ENCODE measurements around the gene B4GALT6. TPM values are rescaled to one million over a fixed set of nuclear protein-coding genes. Genes with fewer than 3 reads are reported as not detected.

B4GALT6 gene
- total RNA-seq, 1 donor from 2014 or later, result 3.8 TPM

DNA sequence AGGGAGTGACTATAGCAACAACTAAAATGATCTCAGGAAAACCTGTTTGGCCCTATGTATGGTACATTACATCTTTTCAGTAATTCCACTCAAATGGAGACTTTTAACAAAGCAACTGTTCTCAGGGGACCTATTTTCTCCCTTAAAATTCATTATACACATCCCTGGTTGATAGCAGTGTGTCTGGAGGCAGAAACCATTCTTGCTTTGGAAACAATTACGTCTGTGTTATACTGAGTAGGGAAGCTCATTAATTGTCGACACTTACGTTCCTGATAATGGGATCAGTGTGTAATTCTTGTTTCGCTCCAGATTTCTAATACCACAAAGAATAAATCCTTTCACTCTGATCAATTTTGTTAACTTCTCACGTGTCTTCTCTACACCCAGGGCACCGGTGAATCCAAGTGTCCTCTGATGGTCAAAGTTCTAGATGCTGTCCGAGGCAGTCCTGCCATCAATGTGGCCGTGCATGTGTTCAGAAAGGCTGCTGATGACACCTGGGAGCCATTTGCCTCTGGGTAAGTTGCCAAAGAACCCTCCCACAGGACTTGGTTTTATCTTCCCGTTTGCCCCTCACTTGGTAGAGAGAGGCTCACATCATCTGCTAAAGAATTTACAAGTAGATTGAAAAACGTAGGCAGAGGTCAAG is 91.7 kb downstream of the B4GALT6 start:
- H3K27me3 Mint-ChIP-seq, result no peaks in the 10 kb centered on the region
- ATAC-seq (ENCODE audit: low read depth) (no peak), DNase-seq (no peak)
- TF ChIP-seq, protein P1, sequence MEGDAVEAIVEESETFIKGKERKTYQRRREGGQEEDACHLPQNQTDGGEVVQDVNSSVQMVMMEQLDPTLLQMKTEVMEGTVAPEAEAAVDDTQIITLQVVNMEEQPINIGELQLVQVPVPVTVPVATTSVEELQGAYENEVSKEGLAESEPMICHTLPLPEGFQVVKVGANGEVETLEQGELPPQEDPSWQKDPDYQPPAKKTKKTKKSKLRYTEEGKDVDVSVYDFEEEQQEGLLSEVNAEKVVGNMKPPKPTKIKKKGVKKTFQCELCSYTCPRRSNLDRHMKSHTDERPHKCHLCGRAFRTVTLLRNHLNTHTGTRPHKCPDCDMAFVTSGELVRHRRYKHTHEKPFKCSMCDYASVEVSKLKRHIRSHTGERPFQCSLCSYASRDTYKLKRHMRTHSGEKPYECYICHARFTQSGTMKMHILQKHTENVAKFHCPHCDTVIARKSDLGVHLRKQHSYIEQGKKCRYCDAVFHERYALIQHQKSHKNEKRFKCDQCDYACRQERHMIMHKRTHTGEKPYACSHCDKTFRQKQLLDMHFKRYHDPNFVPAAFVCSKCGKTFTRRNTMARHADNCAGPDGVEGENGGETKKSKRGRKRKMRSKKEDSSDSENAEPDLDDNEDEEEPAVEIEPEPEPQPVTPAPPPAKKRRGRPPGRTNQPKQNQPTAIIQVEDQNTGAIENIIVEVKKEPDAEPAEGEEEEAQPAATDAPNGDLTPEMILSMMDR (IDR thresholded peaks at IDR 0.05), result no peak
- H3K4me1 Mint-ChIP-seq, result no peaks in the 10 kb centered on the region
- H3K9me3 Mint-ChIP-seq, result no peaks in the 10 kb centered on the region
- POLR2A ChIA-PET, result no interaction called here
- CTCF ChIA-PET, result no interaction called here
- H3K36me3 Mint-ChIP-seq (ENCODE audit: low read depth), result no peaks in the 10 kb centered on the region
- H3K27ac Mint-ChIP-seq, result no peak overlapping the region
- intact Hi-C loops (cut with micrococcal nuclease), result no loop called here
- H3K4me3 Mint-ChIP-seq, result no peak overlapping the region

DNA sequence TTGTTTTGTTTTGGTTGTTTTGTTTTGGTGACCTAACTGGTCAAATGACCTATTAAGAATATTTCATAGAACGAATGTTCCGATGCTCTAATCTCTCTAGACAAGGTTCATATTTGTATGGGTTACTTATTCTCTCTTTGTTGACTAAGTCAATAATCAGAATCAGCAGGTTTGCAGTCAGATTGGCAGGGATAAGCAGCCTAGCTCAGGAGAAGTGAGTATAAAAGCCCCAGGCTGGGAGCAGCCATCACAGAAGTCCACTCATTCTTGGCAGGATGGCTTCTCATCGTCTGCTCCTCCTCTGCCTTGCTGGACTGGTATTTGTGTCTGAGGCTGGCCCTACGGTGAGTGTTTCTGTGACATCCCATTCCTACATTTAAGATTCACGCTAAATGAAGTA is 92.8 kb downstream of the B4GALT6 start, which contains the start of gene TTR:
Gene TTR, plus strand, starts transcription at position 250 of the 400 bp plus-strand sequence. Its CDS starts 26 bp downstream, at position 276.
- ATAC-seq (ENCODE audit: low read depth), result no peak
- intact Hi-C loops (cut with micrococcal nuclease), result no loop called here
- TF ChIP-seq, protein P1 (IDR thresholded peaks at IDR 0.05), result no peak
- Mint-ChIP-seq H3K4me1 (no peaks in the 10 kb centered on the region), H3K27ac (no peak within 1 kb of the TSS), H3K36me3 (ENCODE audit: low read depth) (no peaks in the 10 kb centered on the region), H3K9me3 (no peaks in the 10 kb centered on the region), H3K4me3 (no peak within 1 kb of the TSS), H3K27me3 (no peaks in the 10 kb centered on the region)
- CTCF ChIA-PET, result no interaction called here
- POLR2A ChIA-PET, result no interaction called here
- DNase-seq, result no peak

DNA sequence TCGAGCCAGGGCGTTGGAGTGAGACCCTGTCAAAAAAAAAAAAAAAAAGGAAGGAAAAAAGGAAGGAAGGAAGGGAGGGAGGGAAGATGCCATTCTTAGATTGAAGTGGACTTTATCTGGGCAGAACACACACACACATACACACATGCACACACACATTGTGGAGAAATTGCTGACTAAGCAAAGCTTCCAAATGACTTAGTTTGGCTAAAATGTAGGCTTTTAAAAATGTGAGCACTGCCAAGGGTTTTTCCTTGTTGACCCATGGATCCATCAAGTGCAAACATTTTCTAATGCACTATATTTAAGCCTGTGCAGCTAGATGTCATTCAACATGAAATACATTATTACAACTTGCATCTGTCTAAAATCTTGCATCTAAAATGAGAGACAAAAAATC is 93.3 kb downstream of the B4GALT6 start:
- ChIA-PET POLR2A (no interaction called here), CTCF (no interaction called here)
- H3K27me3 Mint-ChIP-seq, result no peaks in the 10 kb centered on the region
- H3K4me3 Mint-ChIP-seq, result no peak overlapping the region
- TF ChIP-seq, protein P1 (IDR thresholded peaks at IDR 0.05), result no peak
- no peaks in the 10 kb centered on the region for H3K4me1 Mint-ChIP-seq
- DNase-seq, result no peak
- no peak overlapping the region for H3K27ac Mint-ChIP-seq
- H3K36me3 Mint-ChIP-seq (ENCODE audit: low read depth), result no peaks in the 10 kb centered on the region
- no peaks in the 10 kb centered on the region for H3K9me3 Mint-ChIP-seq
- intact Hi-C loops (cut with micrococcal nuclease), result no loop called here
- ATAC-seq (ENCODE audit: low read depth), result no peak

DNA sequence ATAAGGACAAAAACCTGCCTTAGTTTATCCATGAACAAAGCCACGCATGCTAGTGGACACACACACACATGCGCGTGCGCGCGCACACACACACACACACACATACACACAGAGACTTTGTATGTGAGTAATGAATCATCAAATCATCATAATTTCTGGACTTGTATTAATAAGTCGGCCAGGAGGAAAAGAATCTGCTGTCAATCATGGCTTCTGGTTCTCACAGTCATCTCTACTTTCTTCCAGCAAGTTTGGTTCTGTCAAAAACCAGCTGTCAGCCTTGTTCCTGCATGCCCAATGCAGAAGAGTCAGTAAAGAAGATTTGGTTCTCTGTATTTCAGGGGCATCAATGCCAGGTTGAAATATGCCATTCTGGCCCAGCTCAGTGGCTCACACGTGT is 93.8 kb downstream of the B4GALT6 start:
- H3K9me3 Mint-ChIP-seq, result no peaks in the 10 kb centered on the region
- ChIA-PET CTCF (no interaction called here), POLR2A (no interaction called here)
- H3K4me1 Mint-ChIP-seq, result no peaks in the 10 kb centered on the region
- no peak overlapping the region for H3K27ac Mint-ChIP-seq
- ATAC-seq (ENCODE audit: low read depth) (no peak), DNase-seq (no peak)
- H3K36me3 Mint-ChIP-seq (ENCODE audit: low read depth), result no peaks in the 10 kb centered on the region
- no peaks in the 10 kb centered on the region for H3K27me3 Mint-ChIP-seq
- H3K4me3 Mint-ChIP-seq, result no peak overlapping the region
- TF ChIP-seq, protein P1 (IDR thresholded peaks at IDR 0.05), result no peak
- intact Hi-C loops (cut with micrococcal nuclease), result no loop called here

DNA sequence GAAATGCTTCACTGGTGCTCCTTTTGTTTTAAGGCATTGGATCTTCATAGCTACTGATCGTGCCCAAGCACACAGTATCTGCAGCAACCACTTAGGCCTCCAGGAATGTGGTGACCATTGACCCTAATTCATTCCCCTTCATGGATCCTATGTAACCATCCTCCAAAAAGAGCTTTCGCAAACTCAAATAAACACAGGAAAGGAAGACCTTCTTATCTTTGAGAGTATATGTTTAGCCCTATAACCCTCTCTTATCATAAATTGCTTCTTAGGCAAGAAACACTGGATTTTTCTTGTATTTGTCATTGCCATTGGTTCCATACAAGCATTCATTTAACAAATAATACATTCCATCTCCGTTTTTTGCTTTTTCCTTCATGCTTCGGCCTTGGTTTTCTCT is 96.9 kb downstream of the B4GALT6 start:
- ChIA-PET POLR2A (no interaction called here), CTCF (no interaction called here)
- no peaks in the 10 kb centered on the region for H3K27me3 Mint-ChIP-seq
- DNase-seq (no peak), ATAC-seq (ENCODE audit: low read depth) (no peak)
- no peaks in the 10 kb centered on the region for H3K36me3 Mint-ChIP-seq (ENCODE audit: low read depth)
- H3K27ac Mint-ChIP-seq, result no peak overlapping the region
- TF ChIP-seq, protein P1 (IDR thresholded peaks at IDR 0.05), result no peak
- H3K4me3 Mint-ChIP-seq, result no peak overlapping the region
- H3K9me3 Mint-ChIP-seq, result no peaks in the 10 kb centered on the region
- intact Hi-C loops (cut with micrococcal nuclease), result no loop called here
- no peaks in the 10 kb centered on the region for H3K4me1 Mint-ChIP-seq

Data from activated B cell treated with CpG ODN at 0.5 μM for 24 hours (primary cell).